Measurements from ENCODE around the gene C12orf57. TPM values are rescaled to one million over a fixed set of nuclear protein-coding genes. Genes with fewer than 3 reads are reported as not detected.

Gene C12orf57
- total RNA-seq, 1 donor from 2014 or later, result 227 TPM

GRCh38 chr12:6962285-6963015 lies 18.6 kb downstream of the C12orf57 start:
- Histone ChIP-seq H3K9me3 (replicated peaks) (no peaks in the 10 kb centered on the region), H3K27me3 (ENCODE audit: low read depth) (no peaks in the 10 kb centered on the region), H3K4me1 (peaks cover 68% of the 10 kb centered on the region), H3K36me3 (peaks cover 23% of the 10 kb centered on the region), H3K27ac (replicated peaks) (peak overlapping the region; percentile 86), H3K4me3 (peak overlapping the region; percentile 38)
- intact Hi-C loops (cut with micrococcal nuclease), result loop anchor here (10.0 kb wide), 1 partner anchor 52 kb away; the partner anchor contains the start of gene LPCAT3
- no peak for TF ChIP-seq CTCF (IDR thresholded peaks at IDR 0.05; ENCODE audit: borderline replicate concordance)
- peak; percentile 13 for DNase-seq

GRCh38 chr12:6963016-6963731 lies 19.4 kb downstream of the C12orf57 start:
- H3K27ac ChIP-seq (replicated peaks), result peak overlapping the region; percentile 86
- intact Hi-C loops (cut with micrococcal nuclease), result loop anchor here (10.0 kb wide), 1 partner anchor 52 kb away; the partner anchor contains the start of gene LPCAT3
- H3K9me3 ChIP-seq (replicated peaks), result no peaks in the 10 kb centered on the region
- no peak for TF ChIP-seq CTCF (IDR thresholded peaks at IDR 0.05; ENCODE audit: borderline replicate concordance)
- H3K4me3 ChIP-seq, result no peak overlapping the region
- H3K4me1 ChIP-seq, result peaks cover 71% of the 10 kb centered on the region
- peaks cover 30% of the 10 kb centered on the region for H3K36me3 ChIP-seq
- H3K27me3 ChIP-seq (ENCODE audit: low read depth), result no peaks in the 10 kb centered on the region
- peak; percentile 17 for DNase-seq

GRCh38 chr12:6963791-6964413 lies 20.1 kb downstream of the C12orf57 start:
- no peak overlapping the region for H3K4me3 ChIP-seq
- H3K27ac ChIP-seq (replicated peaks), result peak overlapping the region; percentile 86
- H3K36me3 ChIP-seq, result peaks cover 38% of the 10 kb centered on the region
- no peak for TF ChIP-seq CTCF (IDR thresholded peaks at IDR 0.05; ENCODE audit: borderline replicate concordance)
- H3K27me3 ChIP-seq (ENCODE audit: low read depth), result no peaks in the 10 kb centered on the region
- intact Hi-C loops (cut with micrococcal nuclease), result loop anchor here (10.0 kb wide), 1 partner anchor 51 kb away; the partner anchor contains the start of gene LPCAT3
- DNase-seq, result peak; percentile 15
- no peaks in the 10 kb centered on the region for H3K9me3 ChIP-seq (replicated peaks)
- peaks cover 71% of the 10 kb centered on the region for H3K4me1 ChIP-seq

- TF ChIP-seq CTCF (IDR thresholded peaks at IDR 0.05; ENCODE audit: borderline replicate concordance), result no peak
- no peaks in the 10 kb centered on the region for H3K27me3 ChIP-seq (ENCODE audit: low read depth)
- DNase-seq, result no peak
- peaks cover 71% of the 10 kb centered on the region for H3K4me1 ChIP-seq
- no peaks in the 10 kb centered on the region for H3K9me3 ChIP-seq (replicated peaks)
- peak overlapping the region; percentile 86 for H3K27ac ChIP-seq (replicated peaks)
- no peak overlapping the region for H3K4me3 ChIP-seq
- peaks cover 42% of the 10 kb centered on the region for H3K36me3 ChIP-seq
- intact Hi-C loops (cut with micrococcal nuclease), result loop anchor here (10.0 kb wide), 1 partner anchor 50 kb away; the partner anchor contains the start of gene LPCAT3
Observed at GRCh38 chr12:6964605-6965025, 20.8 kb downstream of the C12orf57 start.

- TF ChIP-seq CTCF (IDR thresholded peaks at IDR 0.05; ENCODE audit: borderline replicate concordance), result peak; percentile 93
- H3K9me3 ChIP-seq (replicated peaks), result no peaks in the 10 kb centered on the region
Observed at GRCh38 chr12:6965026-6965661, 21.3 kb downstream of the C12orf57 start.

More at GRCh38 chr12:6965026-6965661, 21.3 kb downstream of the C12orf57 start:
- Histone ChIP-seq H3K4me3 (no peak overlapping the region), H3K4me1 (peaks cover 71% of the 10 kb centered on the region), H3K27me3 (ENCODE audit: low read depth) (no peaks in the 10 kb centered on the region), H3K36me3 (peaks cover 42% of the 10 kb centered on the region), H3K27ac (replicated peaks) (peak overlapping the region; percentile 86)
- peak; percentile 87 for DNase-seq
- intact Hi-C loops (cut with micrococcal nuclease), result loop anchor here (10.0 kb wide), 1 partner anchor 50 kb away; the partner anchor contains the start of gene LPCAT3

All from left ventricle myocardium inferior (tissue), 1 donor.